Bone marrow (tissue), 2 donors: Measurements from ENCODE around the gene FHOD3.
"Not testable (repeated sequence)": the region's sequence is repeated elsewhere in the genome, so short reads cannot be mapped to it uniquely, and the experiment has no call there.

Source experiments
- DNase-seq, 2 donors: peaks; one replicate each; lab custom pipeline; 2025; lab: John Stamatoyannopoulos, UW

FHOD3 gene

GRCh38 chr18:36350839-36351469 lies 53.4 kb downstream of the FHOD3 start:
- no peak for DNase-seq

DNA sequence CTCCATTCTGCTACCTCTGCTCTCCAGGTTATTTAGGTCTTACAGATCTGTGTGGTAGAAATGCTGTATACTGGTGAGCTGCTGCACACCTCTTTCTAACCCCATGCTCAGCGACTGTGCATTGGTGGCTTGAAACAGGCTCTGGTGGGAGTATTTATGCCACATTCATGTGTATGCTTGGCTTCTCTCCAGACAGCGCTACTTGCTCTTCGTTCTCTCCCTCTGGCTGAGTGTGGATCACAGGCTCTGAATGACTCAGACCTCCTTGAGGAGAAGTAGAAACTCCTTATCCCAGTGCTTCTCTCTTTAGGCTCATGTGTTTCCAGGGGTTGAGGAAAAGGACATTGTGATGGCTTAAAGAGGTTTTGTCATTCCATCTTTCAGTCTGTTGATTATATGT lies 54.9 kb downstream of the FHOD3 start:
- DNase-seq, result no peak

- DNase-seq, result no peak
Observed at GRCh38 chr18:36354989-36355388, 57.5 kb downstream of the FHOD3 start.

GRCh38 chr18:36355511-36355910 lies 58.0 kb downstream of the FHOD3 start:
- no peak for DNase-seq

DNA sequence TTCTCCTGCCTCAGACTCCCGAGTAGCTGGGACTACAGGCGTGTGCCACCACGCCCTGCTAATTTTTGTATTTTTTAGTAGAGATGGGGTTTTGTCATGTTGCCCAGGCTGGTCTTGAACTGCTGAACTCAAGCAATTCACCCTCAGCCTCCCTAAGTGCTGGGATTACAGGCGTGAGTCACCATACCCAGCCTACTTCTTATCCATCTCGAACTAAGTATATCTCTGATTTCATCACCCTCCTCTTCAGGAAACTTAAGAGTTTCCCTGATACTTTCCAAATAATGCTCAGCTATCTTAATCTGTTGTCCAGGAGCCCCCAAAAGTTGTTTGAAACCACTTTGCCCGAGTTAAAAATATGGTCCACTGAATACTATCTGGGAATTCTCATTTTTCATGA lies 59.2 kb downstream of the FHOD3 start:
- not testable (repeated sequence) for DNase-seq

DNA sequence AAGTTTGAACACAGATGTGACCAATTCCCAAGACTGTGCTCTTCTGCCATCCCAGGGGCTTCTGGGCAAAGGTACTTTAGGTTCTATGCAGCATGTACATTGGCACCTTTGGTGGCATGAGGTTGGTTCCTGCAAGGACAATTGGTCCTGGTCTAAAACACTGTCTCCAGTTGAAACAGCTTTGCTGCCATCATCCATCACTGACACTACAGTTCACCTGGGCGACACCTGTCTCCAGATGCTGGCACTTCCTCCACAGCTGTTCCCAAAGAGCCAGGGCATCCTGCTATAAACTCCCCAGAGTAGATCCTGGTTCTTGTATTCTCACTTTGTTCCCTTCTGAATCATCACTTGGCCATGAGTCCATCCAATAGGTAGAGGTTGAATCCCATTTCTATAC lies 60.6 kb downstream of the FHOD3 start:
- no peak for DNase-seq

- no peak for DNase-seq
Observed at GRCh38 chr18:36360256-36360909, 62.9 kb downstream of the FHOD3 start.

- DNase-seq, result no peak
Observed at GRCh38 chr18:36364911-36365624, 67.6 kb downstream of the FHOD3 start.

DNA sequence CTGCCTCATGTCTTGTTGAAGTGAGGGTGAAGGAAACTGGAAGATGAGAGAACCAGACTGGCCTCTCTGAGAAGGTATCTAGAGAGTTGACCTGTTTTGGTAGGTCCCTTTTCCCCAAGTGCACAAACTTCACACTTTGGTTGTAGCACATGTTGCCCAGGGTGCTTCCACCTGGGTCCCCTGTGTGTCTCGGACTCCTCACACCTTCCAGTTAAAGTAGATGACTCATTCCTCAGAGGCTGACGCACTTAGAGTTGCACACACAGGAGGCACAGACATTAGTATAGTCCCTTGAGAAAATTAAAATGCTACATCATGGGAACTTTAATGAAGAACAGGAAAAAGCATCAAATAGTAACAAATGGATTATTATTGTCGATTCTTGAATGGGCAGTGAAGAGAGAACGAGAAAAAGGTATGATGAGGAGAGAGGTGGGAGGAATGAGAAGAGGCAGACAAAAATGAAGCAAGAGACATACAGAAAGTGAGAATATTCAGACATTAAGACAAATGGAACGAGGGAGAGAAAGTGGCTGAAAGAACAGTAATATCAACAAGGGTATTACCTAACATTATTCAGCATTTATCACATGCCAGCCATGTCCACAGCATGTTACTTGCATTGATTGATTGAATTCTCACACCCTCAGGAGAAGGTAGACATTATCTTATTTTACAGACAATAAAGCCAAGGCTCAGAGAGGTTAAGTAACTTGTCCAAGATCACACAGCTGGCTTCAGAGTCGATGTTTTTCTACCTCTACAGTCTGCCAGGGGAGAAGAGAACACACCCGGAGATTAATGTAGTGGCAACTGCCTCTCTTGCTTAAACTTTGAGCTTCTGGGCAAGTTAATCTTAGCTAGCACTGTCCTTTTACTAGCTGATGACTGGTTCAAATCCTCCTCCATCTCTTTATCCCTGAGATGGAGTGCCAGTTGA lies 68.6 kb downstream of the FHOD3 start:
- no peak for DNase-seq

- DNase-seq, result no peak
Observed at GRCh38 chr18:36366994-36367839, 69.7 kb downstream of the FHOD3 start.

- no peak for DNase-seq
Observed at GRCh38 chr18:36368889-36369288, 71.4 kb downstream of the FHOD3 start.

DNA sequence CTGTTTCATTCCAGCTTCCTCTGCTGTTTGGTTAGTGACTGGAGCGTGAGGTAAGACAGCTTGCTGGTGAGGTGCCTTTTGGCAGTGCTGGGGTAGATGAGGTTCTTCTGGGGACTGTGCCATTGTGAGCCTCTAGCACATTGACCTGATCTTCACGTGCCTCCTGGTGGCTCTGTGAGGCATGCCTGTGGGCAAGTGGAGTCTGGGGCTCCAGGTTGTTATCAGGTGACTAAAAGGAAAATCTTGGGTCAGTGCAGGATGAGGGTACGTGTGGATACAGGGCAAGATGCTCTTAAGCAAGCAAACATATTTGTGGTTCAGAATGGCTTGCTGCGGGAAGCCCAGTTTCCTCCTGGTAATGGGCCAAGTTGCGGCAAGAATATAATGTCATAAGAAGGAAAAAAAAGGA lies 75.4 kb downstream of the FHOD3 start:
- no peak for DNase-seq

DNA sequence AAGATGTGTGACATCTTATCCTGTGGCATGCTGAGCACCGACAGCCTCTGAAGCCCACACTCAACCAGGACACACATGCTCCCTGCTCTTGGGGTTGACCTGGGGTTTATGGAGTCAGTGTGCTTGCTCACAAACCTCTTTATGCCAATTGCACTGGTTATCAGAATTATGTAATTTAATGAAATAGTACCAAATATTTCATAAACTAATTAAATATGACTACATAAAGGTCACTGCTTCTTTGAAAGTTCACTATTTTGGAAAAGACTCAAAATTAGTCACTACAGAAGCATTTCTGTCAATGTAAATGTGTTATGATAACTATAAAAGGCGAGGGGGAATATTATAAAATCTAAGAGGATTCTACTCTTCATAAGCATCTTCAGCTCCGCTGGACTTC lies 76.7 kb downstream of the FHOD3 start:
- DNase-seq, result no peak

GRCh38 chr18:36375118-36375517 lies 77.6 kb downstream of the FHOD3 start:
- no peak for DNase-seq

GRCh38 chr18:36376361-36376760 lies 78.8 kb downstream of the FHOD3 start:
- DNase-seq, result no peak

DNA sequence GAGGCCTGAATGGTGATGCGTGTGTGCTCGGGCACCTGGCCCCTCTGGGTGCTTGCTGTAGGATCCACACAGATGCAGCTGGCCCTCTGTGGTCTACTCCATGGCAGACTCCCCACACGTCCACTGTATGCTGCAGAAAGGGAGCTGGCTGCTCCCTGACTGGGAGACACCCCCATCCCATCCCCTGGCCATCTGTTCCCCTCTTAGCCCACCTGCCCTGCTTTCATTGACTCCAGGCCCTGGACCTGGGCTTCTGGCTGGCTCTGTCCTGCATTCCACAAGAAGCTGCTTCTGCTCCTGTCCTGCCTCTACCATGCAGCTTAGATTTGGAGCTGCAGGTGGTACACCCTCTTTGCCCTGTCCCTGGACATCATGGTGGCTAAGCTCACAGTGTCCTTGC lies 80.1 kb downstream of the FHOD3 start:
- no peak for DNase-seq

GRCh38 chr18:36378205-36378604 lies 80.7 kb downstream of the FHOD3 start:
- DNase-seq, result no peak

DNA sequence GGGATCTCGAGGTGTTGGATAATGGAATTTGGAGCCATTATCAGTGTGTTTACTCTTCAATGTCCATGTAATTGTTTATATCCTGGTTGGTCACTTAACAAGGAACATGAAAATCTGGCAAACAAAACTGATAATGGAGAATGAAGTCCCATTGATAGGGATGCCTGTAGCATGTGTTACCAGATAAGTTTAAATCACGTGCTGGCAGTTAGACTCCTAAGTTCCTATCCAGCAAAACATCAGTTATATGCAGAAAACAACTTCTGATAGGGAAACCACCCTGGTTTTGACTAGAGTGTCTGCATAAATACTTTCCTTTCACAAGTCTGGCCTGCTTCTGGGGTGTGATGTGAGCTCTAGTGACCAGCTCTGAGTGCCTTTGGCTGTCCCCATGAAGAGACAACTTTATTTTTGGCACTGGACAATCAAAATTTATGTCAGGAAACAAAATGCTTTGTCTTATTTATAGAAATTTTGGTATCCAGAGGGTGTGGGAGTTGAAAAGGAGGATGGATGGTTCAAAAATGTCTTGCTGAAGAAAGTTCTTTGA lies 82.0 kb downstream of the FHOD3 start:
- no peak for DNase-seq

- no peak for DNase-seq
Observed at GRCh38 chr18:36380173-36380827, 82.8 kb downstream of the FHOD3 start.

- no peak for DNase-seq
Observed at GRCh38 chr18:36381075-36381474, 83.6 kb downstream of the FHOD3 start.
